GM12864 (cell line): ENCODE data around the gene CD40.

Source experiments
- DNase-seq: peaks from one replicate; pipeline ENCODE4 v3.0.0-alpha.2; 2011; ENCODE audit warnings: low read depth
- H3K4me3 ChIP-seq: 2 replicates; pipeline ENCODE4 v1.5.1; 2011; ENCODE audit warnings: mild to moderate bottlenecking, low read depth, low read length, control low read depth
- TF ChIP-seq, protein P1 (sequence below): IDR thresholded peaks from 2 replicates; pipeline ENCODE4 v1.5.1; 2011; ENCODE audit warnings: low read depth, mild to moderate bottlenecking, moderate library complexity, low read length, control low read depth, inconsistent platforms; ENCODE audit errors: missing control alignments

Gene CD40

GRCh38 chr20:46113113-46113470, 5.0 kb upstream of the CD40 start:
- H3K4me3 ChIP-seq, result no peak overlapping the region
- TF ChIP-seq, protein P1, sequence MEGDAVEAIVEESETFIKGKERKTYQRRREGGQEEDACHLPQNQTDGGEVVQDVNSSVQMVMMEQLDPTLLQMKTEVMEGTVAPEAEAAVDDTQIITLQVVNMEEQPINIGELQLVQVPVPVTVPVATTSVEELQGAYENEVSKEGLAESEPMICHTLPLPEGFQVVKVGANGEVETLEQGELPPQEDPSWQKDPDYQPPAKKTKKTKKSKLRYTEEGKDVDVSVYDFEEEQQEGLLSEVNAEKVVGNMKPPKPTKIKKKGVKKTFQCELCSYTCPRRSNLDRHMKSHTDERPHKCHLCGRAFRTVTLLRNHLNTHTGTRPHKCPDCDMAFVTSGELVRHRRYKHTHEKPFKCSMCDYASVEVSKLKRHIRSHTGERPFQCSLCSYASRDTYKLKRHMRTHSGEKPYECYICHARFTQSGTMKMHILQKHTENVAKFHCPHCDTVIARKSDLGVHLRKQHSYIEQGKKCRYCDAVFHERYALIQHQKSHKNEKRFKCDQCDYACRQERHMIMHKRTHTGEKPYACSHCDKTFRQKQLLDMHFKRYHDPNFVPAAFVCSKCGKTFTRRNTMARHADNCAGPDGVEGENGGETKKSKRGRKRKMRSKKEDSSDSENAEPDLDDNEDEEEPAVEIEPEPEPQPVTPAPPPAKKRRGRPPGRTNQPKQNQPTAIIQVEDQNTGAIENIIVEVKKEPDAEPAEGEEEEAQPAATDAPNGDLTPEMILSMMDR, result no peak
- no peak for DNase-seq

GRCh38 chr20:46114449-46114848, 3.7 kb upstream of the CD40 start:
- TF ChIP-seq, protein P1, result no peak
- H3K4me3 ChIP-seq, result no peak overlapping the region
- no peak for DNase-seq

DNA sequence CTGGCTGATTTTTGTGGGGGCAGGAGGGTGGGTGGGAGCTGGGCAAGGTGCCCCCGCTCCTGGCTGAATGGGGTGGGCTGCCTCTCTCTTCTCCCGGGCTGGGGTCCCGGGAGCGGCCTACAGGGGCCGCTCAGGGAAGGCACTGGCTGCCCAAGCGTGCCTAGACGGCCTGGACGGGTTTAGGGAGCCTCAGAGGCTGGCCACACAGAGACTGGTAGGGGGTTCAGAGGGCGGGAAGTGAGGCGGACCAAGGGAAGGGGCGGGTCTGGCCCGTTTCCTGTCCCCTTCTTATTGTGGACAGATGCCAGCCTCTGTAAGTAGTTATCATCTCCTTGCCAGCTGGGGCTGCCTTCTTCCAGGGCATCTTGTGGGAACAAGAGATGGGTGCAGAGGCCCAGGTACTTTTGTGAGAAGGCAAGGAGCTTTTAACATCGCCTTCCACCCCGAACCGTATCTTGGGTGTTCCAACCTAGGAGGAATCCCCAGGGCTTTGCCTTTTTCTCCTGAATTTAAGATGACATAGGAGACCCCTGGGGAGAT, 437 bp downstream of the CD40 start:
- H3K4me3 ChIP-seq, result peak overlapping the region; percentile 71
- TF ChIP-seq, protein P1, result no peak
- DNase-seq, result no peak

DNA sequence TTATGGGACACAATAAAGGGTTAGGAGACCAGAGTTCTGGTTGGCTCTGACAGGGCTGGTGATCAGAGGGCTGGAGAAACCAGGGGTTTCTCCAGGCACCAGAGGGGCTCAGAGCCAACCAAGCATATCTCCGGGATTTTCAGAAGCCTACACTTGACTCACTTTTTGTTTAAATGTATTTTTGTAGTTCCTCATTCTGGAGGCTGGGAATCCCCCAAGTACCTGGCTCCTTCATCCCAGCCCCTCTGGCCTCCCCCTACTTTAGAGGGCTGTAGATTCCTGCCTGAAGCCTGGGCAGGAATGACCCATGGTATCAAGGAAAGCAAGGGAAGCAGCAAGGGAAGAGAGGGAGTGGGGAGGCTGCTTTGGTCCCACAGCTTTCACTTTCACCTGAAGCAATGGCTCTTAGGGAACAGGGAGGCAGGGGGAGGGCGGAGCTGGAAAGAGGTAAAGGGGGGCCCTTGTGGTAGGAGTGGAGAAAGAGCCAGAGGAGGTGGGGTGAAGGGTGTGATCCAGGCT, 973 bp downstream of the CD40 start:
- DNase-seq, result no peak

GRCh38 chr20:46119547-46119946, 1.4 kb downstream of the CD40 start:
- DNase-seq, result no peak
- TF ChIP-seq, protein P1, result no peak

More for the DNA sequence above, 973 bp downstream of the CD40 start:
- TF ChIP-seq, protein P1, result no peak
- H3K4me3 ChIP-seq, result peak overlapping the region; percentile 71

GRCh38 chr20:46120136-46120535, 2.0 kb downstream of the CD40 start:
- TF ChIP-seq, protein P1, result no peak
- no peak for DNase-seq
- peak overlapping the region; percentile 71 for H3K4me3 ChIP-seq

More at GRCh38 chr20:46119547-46119946, 1.4 kb downstream of the CD40 start:
- H3K4me3 ChIP-seq, result peak overlapping the region; percentile 71

DNA sequence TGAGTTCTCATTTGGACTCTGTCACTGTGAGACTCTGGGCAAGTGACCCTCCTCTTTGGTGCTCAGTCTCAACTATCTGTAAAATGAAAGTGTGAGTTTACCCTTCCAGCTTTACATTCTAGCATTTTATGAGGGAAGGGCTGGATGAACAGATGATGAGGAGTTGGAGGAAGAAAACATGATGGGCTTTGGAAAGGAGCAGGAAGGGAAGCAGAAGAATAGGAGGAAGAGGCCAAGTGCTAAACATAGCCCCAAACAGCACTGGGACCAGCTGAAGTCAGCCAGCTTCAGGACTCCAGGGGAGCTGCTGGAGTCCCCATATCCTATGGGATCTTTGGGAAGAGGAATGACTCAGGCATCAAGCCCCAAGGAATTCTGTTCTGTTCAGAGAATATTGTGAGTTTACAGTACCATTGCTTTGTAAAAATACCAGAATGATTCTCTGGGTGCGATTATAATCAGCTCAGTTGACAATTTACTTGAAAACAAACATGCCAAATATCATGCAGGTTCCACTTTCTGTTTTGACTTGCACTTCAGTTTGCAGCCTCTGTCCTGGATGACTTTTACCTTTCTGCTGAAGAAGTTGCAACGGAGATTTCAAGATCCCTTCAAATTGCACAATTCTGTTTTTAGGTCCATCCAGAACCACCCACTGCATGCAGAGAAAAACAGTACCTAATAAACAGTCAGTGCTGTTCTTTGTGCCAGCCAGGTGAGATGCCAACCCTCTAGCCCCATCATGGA, 3.2 kb downstream of the CD40 start:
- TF ChIP-seq, protein P1, result no peak
- H3K4me3 ChIP-seq, result peak overlapping the region; percentile 71
- DNase-seq, result no peak
